ENCODE measurements around the gene DEDD2. TPM values are rescaled to one million over a fixed set of nuclear protein-coding genes. Genes with fewer than 3 reads are reported as not detected.

The DEDD2 gene
- total and polyA plus RNA-seq, 3 donors from 2014 or later = 40.7 to 80.0 (median 54.4) TPM

GRCh38 chr19:42174188-42174587 is 43.3 kb downstream of the DEDD2 start:
- H3K36me3 ChIP-seq (ENCODE audit: low read depth, missing control alignments) = no peaks in the 10 kb centered on the region
- H3K9me3 ChIP-seq = no peaks in the 10 kb centered on the region
- intact Hi-C loops (cut with DNase I; ENCODE audit: low total_unique reads) = no loop called here
- TF ChIP-seq CTCF (IDR thresholded peaks at IDR 0.05) = no peak
- TF ChIP-seq POLR2A (IDR thresholded peaks at IDR 0.05) = no peak
- H3K4me3 ChIP-seq = no peak overlapping the region
- DNase-seq = no peak
- H3K4me1 ChIP-seq = peaks cover 10% of the 10 kb centered on the region
- no peak overlapping the region for H3K27ac ChIP-seq
- 89 to 90% methylated on average over 11 of the region's 11 CpGs for whole genome bisulfite sequencing, 2 donors
- H3K27me3 ChIP-seq = no peaks in the 10 kb centered on the region

GRCh38 chr19:42173695-42174094 is 43.8 kb downstream of the DEDD2 start:
- WGBS, 2 donors = 69 to 77% methylated on average over 5 of the region's 5 CpGs
- TF ChIP-seq CTCF (IDR thresholded peaks at IDR 0.05) = no peak
- TF ChIP-seq POLR2A (IDR thresholded peaks at IDR 0.05) = no peak
- Histone ChIP-seq H3K4me1 (peaks cover 10% of the 10 kb centered on the region), H3K9me3 (no peaks in the 10 kb centered on the region), H3K27ac (no peak overlapping the region), H3K36me3 (ENCODE audit: low read depth, missing control alignments) (no peaks in the 10 kb centered on the region), H3K27me3 (no peaks in the 10 kb centered on the region), H3K4me3 (no peak overlapping the region)
- intact Hi-C loops (cut with DNase I; ENCODE audit: low total_unique reads) = no loop called here
- DNase-seq = no peak

GRCh38 chr19:42172261-42172660 is 45.2 kb downstream of the DEDD2 start:
- no peak for DNase-seq
- 88 to 93% methylated on average over 7 of the region's 7 CpGs for WGBS, 2 donors
- TF ChIP-seq POLR2A (IDR thresholded peaks at IDR 0.05) (no peak), CTCF (IDR thresholded peaks at IDR 0.05) (no peak)
- Histone ChIP-seq H3K27ac (no peak overlapping the region), H3K4me1 (peaks cover 10% of the 10 kb centered on the region), H3K4me3 (no peak overlapping the region), H3K9me3 (no peaks in the 10 kb centered on the region), H3K36me3 (ENCODE audit: low read depth, missing control alignments) (no peaks in the 10 kb centered on the region), H3K27me3 (no peaks in the 10 kb centered on the region)
- intact Hi-C loops (cut with DNase I; ENCODE audit: low total_unique reads) = no loop called here

- H3K4me3 ChIP-seq = no peak overlapping the region
- 89 to 90% methylated on average over 9 to 16 of the region's 16 CpGs for WGBS, 2 donors
- no peak overlapping the region for H3K27ac ChIP-seq
- H3K4me1 ChIP-seq = peaks cover 3% of the 10 kb centered on the region
- H3K27me3 ChIP-seq = no peaks in the 10 kb centered on the region
- no peak for TF ChIP-seq POLR2A (IDR thresholded peaks at IDR 0.05)
- no peak for TF ChIP-seq CTCF (IDR thresholded peaks at IDR 0.05)
- intact Hi-C loops (cut with DNase I; ENCODE audit: low total_unique reads) = no loop called here
- DNase-seq = no peak
- no peaks in the 10 kb centered on the region for H3K36me3 ChIP-seq (ENCODE audit: low read depth, missing control alignments)
- no peaks in the 10 kb centered on the region for H3K9me3 ChIP-seq
Measured at GRCh38 chr19:42170715-42171114, 46.8 kb downstream of the DEDD2 start.

Measured in testis (tissue), 3 donors.